Tibial nerve (tissue), 4 donors: ENCODE measurements around the gene ST3GAL6. TPM values are rescaled to one million over a fixed set of nuclear protein-coding genes. Genes with fewer than 3 reads are reported as not detected.

Source experiments
- DNase-seq, 2 donors: peaks; one replicate each; pipeline ENCODE4 v3.0.0-alpha.2; 2019; ENCODE audit warnings: low spot score in 2 of 2
- H3K27ac ChIP-seq, 4 donors: fragments of 200-600 bp; sonication (generic) in 3 of 4; one replicate each; pipeline ENCODE4 v1.5.1; 2017 to 2019; ENCODE audit warnings: mild to moderate bottlenecking in 1 of 4
- H3K27me3 ChIP-seq, 2 donors: fragments of 200-600 bp; sonication (generic) in 1 of 2; one replicate each; pipeline versions ENCODE4 v1.5.1 to v1.6.0; 2017 to 2019
- H3K36me3 ChIP-seq, 3 donors: fragments of 200-600 bp; sonication (generic); one replicate each; pipeline ENCODE4 v1.5.1; 2018 to 2019
- H3K4me1 ChIP-seq, 4 donors: fragments of 200-600 bp; sonication (generic) in 3 of 4; one replicate each; pipeline ENCODE4 v1.5.1; 2017 to 2019
- H3K4me3 ChIP-seq, 4 donors: fragments of 200-600 bp; sonication (generic) in 3 of 4; one replicate each; pipeline ENCODE4 v1.5.1; 2017 to 2019; ENCODE audit warnings: mild to moderate bottlenecking in 1 of 4, moderate library complexity in 1 of 4
- H3K9me3 ChIP-seq, 4 donors: fragments of 200-600 bp; sonication (generic) in 3 of 4; one replicate each; pipeline ENCODE4 v1.5.1; 2017 to 2019
- EP300 ChIP-seq, 2 donors: sonication (generic); formaldehyde crosslinking; IDR thresholded peaks; one replicate each; pipeline ENCODE4 v1.6.1; 2017; ENCODE audit warnings: antibody characterized with exemption in 2 of 2, mild to moderate bottlenecking in 1 of 2
- POLR2A ChIP-seq, 2 donors: fragments of 450-650 bp; IDR thresholded peaks; one replicate each; pipeline ENCODE4 v1.6.1; 2017; ENCODE audit warnings: antibody characterized with exemption in 2 of 2, mild to moderate bottlenecking in 2 of 2, moderate library complexity in 2 of 2
- WGBS, 2 donors: methylation state at CpG; one replicate each; pipeline ENCODE4 v1.1.5; 2018; 5-methylcytosine and 5-hydroxymethylcytosine counted together
- total RNA-seq, 4 donors: library from RNA; depleted of rRNA; stranded (reverse); fragments of >200 nt; gene quantifications; one replicate each; pipeline ENCODE4 v1.1.0, GENCODE V29; 2016
- TF ChIP-seq, protein P1 (sequence below), 5 experiments: fragments of 200-600 bp in 3 of 5; fragments of 450-650 bp in 2 of 5; sonication (generic) in 3 of 5; IDR thresholded peaks; one replicate each; pipeline ENCODE4 v1.5.1; 2016 to 2019; ENCODE audit warnings: antibody characterized with exemption in 5 of 5, mild to moderate bottlenecking in 3 of 5, moderate library complexity in 2 of 5

The ST3GAL6 gene
- total RNA-seq, 4 donors from 2014 or later = 9.2 to 54.6 (median 10.1) TPM

DNA sequence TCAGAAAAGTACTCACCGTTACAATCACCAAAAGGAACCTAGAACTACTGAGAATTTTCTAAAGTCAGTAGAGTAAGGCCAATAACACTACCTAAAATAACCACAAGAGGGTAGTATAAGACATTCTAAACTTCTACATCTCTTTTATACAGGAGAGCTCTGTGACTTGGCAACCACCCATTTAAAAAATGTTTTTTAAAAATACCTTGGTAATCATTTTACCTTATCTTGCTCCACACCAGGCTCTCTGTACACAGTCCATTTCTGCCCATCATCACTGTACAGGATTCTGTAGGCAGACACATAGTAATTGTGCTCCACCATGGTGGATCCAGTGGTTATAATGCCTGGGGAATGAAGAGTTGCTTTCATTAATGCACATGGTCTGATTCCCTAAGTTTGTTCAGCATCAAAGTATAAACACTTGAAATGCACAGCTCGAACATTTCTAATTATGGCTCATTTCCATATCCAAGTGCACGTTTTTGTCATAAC, 54.5 kb downstream of the ST3GAL6 start:
- peak overlapping the region in 1 of 4 donors; percentile 23 for H3K27ac ChIP-seq
- no peak overlapping the region for H3K4me3 ChIP-seq
- H3K27me3 ChIP-seq = no peaks in the 10 kb centered on the region
- peaks cover 0 to 5% (median 0%) of the 10 kb centered on the region in 4 donors for H3K4me1 ChIP-seq
- peaks cover 0 to 34% (median 2%) of the 10 kb centered on the region in 3 donors for H3K36me3 ChIP-seq
- TF ChIP-seq, protein P1, sequence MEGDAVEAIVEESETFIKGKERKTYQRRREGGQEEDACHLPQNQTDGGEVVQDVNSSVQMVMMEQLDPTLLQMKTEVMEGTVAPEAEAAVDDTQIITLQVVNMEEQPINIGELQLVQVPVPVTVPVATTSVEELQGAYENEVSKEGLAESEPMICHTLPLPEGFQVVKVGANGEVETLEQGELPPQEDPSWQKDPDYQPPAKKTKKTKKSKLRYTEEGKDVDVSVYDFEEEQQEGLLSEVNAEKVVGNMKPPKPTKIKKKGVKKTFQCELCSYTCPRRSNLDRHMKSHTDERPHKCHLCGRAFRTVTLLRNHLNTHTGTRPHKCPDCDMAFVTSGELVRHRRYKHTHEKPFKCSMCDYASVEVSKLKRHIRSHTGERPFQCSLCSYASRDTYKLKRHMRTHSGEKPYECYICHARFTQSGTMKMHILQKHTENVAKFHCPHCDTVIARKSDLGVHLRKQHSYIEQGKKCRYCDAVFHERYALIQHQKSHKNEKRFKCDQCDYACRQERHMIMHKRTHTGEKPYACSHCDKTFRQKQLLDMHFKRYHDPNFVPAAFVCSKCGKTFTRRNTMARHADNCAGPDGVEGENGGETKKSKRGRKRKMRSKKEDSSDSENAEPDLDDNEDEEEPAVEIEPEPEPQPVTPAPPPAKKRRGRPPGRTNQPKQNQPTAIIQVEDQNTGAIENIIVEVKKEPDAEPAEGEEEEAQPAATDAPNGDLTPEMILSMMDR (IDR thresholded peaks at IDR 0.05) = peak; percentile 58 to 83 (median 78)
- TF ChIP-seq EP300 (IDR thresholded peaks at IDR 0.05) = no peak
- 14 to 22% methylated on average over 3 of the region's 3 CpGs for WGBS, 2 donors
- DNase-seq = no peak
- no peaks in the 10 kb centered on the region for H3K9me3 ChIP-seq

DNA sequence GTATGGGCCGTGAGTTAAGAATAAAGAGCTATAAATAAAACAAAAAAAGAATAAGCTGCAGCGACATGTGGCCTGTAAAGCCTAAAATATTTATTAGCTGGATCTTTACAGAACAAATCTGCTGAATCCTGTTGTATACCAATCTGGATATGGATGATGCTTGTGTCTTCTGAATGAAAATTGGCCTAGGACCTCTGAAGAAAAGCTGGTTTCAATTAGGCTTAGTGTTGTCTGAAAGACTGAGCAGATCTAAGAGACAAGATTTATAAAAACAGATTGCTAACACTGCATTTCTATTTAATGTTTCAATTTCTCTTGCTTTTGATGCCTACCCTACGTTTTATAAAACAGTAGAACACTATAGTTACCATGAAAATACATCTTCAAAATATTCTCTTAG, 57.9 kb downstream of the ST3GAL6 start:
- Histone ChIP-seq H3K27me3 (no peaks in the 10 kb centered on the region), H3K36me3 (peaks cover 0 to 29% (median 2%) of the 10 kb centered on the region in 3 donors), H3K4me1 (peaks cover 0 to 15% (median 0%) of the 10 kb centered on the region in 4 donors), H3K4me3 (no peak overlapping the region), H3K27ac (no peak overlapping the region), H3K9me3 (no peaks in the 10 kb centered on the region)
- TF ChIP-seq, protein P1 (IDR thresholded peaks at IDR 0.05) = no peak
- TF ChIP-seq EP300 (IDR thresholded peaks at IDR 0.05) (no peak), POLR2A (IDR thresholded peaks at IDR 0.05) (no peak)
- 67 to 78% methylated on average over 3 of the region's 3 CpGs for WGBS, 2 donors
- no peak for DNase-seq

DNA sequence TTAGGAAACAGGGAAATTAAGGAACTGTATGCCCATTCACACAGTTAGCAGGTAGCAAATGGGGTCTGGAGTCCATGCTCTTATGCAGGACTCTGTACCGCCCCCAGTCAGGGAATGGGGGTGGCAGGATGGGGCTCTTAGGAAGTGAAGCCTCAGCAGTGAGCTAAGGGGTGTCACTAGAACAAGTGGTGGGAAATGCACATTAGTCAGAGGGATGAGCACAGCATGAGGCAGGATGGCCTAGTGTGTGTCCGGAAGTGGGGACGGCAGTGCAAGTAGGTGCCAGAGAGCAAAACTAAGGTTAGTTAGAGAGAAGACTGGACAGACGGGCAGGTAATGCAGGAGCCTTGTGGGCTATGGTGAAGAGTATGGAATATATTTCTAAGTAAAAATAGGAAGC, 60.7 kb downstream of the ST3GAL6 start:
- TF ChIP-seq, protein P1 (IDR thresholded peaks at IDR 0.05) = no peak
- TF ChIP-seq POLR2A (IDR thresholded peaks at IDR 0.05) = no peak
- no peak for TF ChIP-seq EP300 (IDR thresholded peaks at IDR 0.05)
- DNase-seq = no peak
- Histone ChIP-seq H3K27ac (no peak overlapping the region), H3K4me3 (no peak overlapping the region), H3K4me1 (peaks cover 0 to 24% (median 0%) of the 10 kb centered on the region in 4 donors), H3K27me3 (no peaks in the 10 kb centered on the region), H3K9me3 (peaks cover 0 to 3% (median 0%) of the 10 kb centered on the region in 4 donors), H3K36me3 (peaks cover 0 to 20% (median 2%) of the 10 kb centered on the region in 3 donors)
- 93 to 99% methylated on average over 4 of the region's 4 CpGs for WGBS, 2 donors

DNA sequence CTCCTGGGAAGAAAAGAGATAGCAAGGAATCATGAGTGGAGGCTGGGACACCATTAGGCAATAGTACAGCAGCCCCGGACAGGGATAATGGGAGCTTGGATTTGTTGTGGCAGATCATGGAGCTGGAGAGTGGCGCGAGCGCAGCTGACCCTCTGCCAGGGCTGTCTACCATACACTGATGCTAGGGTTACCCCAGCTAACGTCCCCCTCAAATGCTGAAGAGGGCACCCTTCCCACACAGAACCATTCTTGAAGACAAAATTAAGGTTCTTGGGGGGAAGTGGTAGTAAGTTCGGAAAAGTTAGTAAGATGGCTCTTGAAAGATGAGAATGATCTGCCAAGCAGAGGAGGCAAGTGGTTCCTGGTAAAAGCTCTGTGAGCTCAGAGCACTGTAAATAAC, 61.1 kb downstream of the ST3GAL6 start:
- 90 to 92% methylated on average over 6 of the region's 6 CpGs for WGBS, 2 donors
- no peak for DNase-seq
- peaks cover 0 to 15% (median 2%) of the 10 kb centered on the region in 3 donors for H3K36me3 ChIP-seq
- peaks cover 0 to 24% (median 0%) of the 10 kb centered on the region in 4 donors for H3K4me1 ChIP-seq
- peaks cover 0 to 8% (median 0%) of the 10 kb centered on the region in 4 donors for H3K9me3 ChIP-seq
- no peaks in the 10 kb centered on the region for H3K27me3 ChIP-seq
- no peak overlapping the region for H3K27ac ChIP-seq
- H3K4me3 ChIP-seq = no peak overlapping the region
- TF ChIP-seq, protein P1 (IDR thresholded peaks at IDR 0.05) = no peak
- no peak for TF ChIP-seq POLR2A (IDR thresholded peaks at IDR 0.05)
- TF ChIP-seq EP300 (IDR thresholded peaks at IDR 0.05) = no peak

DNA sequence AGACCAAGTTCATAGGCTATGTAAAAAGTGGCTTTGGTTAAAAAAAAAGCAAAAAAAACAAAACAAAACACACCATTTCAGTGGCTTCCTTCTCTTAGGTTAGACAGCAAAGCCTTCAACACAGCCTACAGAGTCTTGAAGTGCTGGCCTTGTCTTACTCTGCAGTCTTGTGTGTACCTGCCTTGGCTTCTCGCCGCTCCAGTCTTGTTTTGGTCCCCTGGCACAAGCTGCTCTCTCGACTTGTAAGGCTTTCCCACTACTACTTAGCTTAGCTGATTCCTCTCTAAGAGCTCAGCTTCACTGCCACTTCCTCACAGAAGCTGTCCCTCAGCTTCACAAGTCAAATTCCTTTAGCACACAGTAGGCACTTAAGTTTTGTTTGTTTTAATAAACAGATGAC, 63.0 kb downstream of the ST3GAL6 start:
- Histone ChIP-seq H3K27me3 (no peaks in the 10 kb centered on the region), H3K4me1 (peaks cover 0 to 24% (median 0%) of the 10 kb centered on the region in 4 donors), H3K27ac (no peak overlapping the region), H3K9me3 (peaks cover 0 to 13% (median 2%) of the 10 kb centered on the region in 4 donors), H3K36me3 (peaks cover 0 to 9% (median 2%) of the 10 kb centered on the region in 3 donors), H3K4me3 (no peak overlapping the region)
- 81 to 85% methylated on average over 3 of the region's 3 CpGs for WGBS, 2 donors
- no peak for DNase-seq
- no peak for TF ChIP-seq EP300 (IDR thresholded peaks at IDR 0.05)
- TF ChIP-seq POLR2A (IDR thresholded peaks at IDR 0.05) = no peak
- TF ChIP-seq, protein P1 (IDR thresholded peaks at IDR 0.05) = no peak
